Activated CD4-positive, alpha-beta T cell treated with anti-CD3 and anti-CD28 coated beads for 24 hours (primary cell): ENCODE data around the gene SPACA6.
A peak's percentile ranks its signal among the peaks of the same experiment; 100 is the strongest.

ENCODE experiments used
- DNase-seq, 2 donors: peaks; one replicate each; pipeline ENCODE4 v3.0.0-alpha.2; 2020; ENCODE audit warnings: low read depth in 2 of 2

Gene SPACA6

GRCh38 chr19:51688671-51689571, 4.2 kb upstream of the SPACA6 start:
- DNase-seq: no peak

- DNase-seq: no peak
Observed at GRCh38 chr19:51689751-51690453, 3.2 kb upstream of the SPACA6 start.

- DNase-seq: peak; percentile 47 to 50
Observed at GRCh38 chr19:51690454-51691073, 2.6 kb upstream of the SPACA6 start.

DNA sequence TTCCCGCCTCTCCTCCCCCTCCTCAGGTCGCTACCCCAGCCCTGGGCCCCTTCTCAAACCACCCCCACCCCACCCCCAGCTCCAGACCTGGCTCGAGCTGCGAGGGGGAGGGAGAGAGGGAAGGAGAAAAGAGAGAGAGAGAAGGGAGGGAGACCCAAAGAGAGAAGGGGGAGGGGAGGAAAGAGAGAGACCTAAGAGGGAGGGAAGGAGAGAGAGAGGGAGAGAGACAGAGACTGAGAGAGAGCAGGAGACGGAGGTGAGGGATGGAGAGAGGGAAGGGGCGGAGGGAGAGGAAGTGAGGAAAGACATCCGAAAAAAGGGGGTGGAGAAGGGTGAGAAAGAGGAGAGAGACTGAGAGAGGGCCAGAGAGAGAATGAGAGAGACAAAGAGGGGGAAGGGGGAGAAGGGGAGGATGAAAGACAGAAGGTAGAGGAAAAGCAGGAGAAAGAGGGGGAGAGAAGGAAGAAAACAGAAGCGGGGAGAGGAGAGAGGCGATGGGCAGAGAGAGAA, 2.0 kb upstream of the SPACA6 start:
- no peak for DNase-seq

DNA sequence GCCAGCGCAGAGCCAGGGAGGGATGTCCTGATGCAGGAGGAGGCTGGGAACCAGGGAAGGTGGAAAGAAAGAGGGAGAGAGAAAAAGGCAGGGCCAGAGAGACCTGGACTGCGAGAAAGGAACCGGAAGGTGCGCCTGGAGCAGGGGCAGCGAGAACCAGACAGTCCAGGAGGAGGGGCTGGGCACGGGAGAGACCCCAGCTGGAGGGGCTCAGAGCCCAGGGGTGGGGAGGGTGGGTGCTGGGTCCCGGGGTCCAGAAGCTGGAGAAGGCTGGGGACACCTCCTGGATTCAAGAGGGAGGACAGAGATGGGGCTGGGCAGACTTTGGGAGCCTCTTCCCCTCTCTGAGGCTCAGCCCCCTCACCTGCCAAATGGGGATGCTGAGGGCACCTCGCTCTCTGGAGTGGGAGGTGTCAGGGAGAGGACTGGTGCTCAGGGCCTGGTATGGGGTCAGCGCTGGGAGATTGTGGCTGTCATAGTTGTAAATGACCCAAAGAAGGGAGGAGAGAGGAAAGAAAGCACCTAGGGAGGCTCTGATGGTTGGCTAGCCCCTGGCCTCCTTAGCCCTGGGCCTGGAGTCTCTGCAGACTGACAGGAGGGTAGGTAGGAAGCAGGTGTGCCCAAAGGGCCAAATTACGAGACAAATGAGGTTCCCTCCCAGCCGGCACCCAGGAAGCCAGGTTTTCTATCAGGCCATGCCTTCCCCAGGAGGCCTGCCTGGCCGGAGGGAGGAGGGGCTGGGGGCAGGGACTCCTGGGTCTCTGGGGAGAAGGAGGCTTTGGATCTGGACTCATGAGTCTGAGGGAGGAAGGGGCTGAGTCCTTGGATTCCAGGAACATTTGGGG, 1.3 kb upstream of the SPACA6 start:
- no peak for DNase-seq

GRCh38 chr19:51692468-51692867, 662 bp upstream of the SPACA6 start:
- no peak for DNase-seq

DNA sequence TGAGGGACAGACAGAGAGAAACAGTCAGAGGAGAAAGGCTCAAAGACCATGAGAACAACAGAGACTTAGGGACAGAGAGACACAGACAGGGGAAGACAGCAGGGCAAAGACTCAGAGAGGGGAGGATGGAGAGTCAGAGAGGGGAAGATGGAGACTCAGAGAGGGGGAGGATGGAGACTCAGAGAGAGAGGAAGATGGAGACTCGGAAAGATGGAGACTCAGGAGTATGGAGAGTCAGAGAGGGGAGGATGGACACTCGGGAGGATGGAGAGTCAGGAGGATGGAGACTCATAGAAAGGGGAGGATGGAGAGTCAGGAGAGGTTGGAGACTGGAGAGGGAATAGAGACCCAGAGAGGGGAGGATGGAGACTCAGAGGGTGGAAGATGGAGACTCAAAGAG, 689 bp downstream of the SPACA6 start:
- no peak for DNase-seq

GRCh38 chr19:51694318-51695085, 1.4 kb downstream of the SPACA6 start:
- no peak for DNase-seq

- DNase-seq: no peak
Observed at GRCh38 chr19:51695088-51695487, 2.0 kb downstream of the SPACA6 start.

- no peak for DNase-seq
Observed at GRCh38 chr19:51695702-51696315, 2.7 kb downstream of the SPACA6 start.

DNA sequence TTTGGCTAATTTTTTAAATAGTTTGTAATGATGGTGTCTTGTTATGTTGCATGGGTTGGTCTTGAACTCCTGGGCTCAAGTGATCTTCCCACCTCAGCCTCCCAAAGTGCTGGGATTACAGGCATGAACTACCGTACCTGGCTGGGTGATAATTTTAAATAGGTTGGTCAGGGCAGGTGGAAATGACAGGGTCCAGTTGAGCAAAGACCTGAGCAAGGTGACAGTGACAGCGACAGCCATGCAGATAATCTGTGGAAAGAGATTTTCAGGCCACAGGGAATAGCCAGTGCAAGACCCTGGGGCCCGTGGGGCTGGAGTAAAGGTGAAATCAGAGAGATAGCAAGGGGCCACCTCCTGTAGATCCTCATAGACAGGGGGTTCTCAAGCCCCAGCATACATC, 3.5 kb downstream of the SPACA6 start:
- no peak for DNase-seq

DNA sequence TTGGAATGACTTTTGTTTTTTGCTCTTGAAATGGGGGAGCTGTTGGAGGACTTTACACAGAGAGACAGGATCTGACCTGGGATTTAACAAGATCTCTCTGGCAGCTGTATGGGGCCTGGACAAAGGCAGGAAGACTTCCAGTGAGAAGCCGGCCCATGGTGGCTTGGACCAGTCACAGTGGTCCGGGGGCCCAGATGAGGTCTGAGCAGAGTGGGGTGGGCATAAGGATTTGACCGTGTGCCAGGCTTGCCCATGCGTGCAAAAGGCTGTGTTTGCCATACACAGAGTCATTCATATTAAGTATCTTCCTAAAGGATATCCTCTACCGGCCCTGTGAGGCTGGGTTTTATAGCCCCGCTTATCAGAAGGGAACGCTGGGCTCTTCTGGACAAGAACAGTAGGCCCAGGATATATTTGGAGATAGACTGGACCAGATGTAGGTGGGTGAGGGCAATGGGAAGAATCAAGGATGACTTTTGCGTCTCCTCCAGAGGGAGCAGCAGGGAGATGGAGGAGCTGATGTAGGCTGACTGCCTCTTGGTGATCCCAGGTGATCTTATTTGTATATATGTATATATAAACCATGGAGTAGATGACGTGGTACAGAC, 4.1 kb downstream of the SPACA6 start:
- no peak for DNase-seq

DNA sequence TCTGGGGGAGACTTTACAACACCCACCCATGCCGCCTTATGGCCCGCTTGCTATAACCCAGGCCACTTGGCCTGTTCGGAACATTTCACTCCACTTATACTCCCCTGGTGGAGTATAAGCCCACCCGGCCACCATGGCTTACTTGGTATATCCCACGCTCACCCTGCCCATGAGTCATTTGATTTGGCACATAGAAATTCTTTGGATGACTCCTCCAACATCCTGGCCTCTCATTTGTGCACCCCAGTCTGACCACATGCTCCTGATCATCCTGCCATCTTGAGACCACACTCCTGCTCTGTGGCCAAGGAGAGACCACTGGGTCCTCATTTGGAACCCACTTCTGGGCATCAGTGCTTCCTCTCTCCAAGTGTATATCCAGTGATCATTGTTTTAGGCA, 5.2 kb downstream of the SPACA6 start:
- no peak for DNase-seq

- DNase-seq: no peak
Observed at GRCh38 chr19:51699170-51699569, 6.0 kb downstream of the SPACA6 start.

DNA sequence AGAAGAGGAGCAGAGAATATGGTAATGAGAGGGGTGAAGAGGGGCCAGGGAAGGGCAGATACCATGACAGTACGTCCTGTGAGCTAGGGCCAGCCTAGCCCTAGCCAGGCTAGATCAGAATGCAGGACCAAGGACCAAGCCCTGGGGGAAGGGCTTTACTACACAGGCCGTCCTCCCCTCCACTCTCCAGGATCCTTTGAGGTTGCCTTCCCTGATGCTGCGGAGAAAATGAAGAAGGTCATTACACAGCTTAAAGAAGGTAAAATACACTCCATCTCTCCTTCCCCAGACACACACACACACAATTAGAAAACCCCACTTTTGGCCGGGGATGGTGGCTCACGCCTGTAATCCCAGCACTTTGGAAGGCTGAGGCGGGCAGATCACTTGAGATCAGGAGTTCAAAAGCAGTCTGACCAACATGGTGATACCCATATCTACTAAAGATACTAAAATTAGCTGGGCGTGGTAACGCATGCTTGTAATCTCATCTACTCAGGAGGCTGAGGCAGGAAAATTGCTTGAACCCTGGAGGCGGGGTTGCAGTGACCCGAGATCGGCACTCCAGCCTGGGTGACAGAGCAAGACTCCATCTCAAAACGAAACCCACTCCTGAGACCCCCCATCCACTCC, 8.5 kb downstream of the SPACA6 start:
- no peak for DNase-seq

GRCh38 chr19:51702103-51702824, 9.1 kb downstream of the SPACA6 start:
- DNase-seq: peak; percentile 33 to 46

GRCh38 chr19:51702825-51703574, 9.9 kb downstream of the SPACA6 start:
- no peak for DNase-seq
